ENCODE data around the gene RDM1. TPM values are rescaled to one million over a fixed set of nuclear protein-coding genes. Genes with fewer than 3 reads are reported as not detected.

Gene RDM1
- total RNA-seq, 1 experiment from 2014 or later, result 4.7 TPM

DNA sequence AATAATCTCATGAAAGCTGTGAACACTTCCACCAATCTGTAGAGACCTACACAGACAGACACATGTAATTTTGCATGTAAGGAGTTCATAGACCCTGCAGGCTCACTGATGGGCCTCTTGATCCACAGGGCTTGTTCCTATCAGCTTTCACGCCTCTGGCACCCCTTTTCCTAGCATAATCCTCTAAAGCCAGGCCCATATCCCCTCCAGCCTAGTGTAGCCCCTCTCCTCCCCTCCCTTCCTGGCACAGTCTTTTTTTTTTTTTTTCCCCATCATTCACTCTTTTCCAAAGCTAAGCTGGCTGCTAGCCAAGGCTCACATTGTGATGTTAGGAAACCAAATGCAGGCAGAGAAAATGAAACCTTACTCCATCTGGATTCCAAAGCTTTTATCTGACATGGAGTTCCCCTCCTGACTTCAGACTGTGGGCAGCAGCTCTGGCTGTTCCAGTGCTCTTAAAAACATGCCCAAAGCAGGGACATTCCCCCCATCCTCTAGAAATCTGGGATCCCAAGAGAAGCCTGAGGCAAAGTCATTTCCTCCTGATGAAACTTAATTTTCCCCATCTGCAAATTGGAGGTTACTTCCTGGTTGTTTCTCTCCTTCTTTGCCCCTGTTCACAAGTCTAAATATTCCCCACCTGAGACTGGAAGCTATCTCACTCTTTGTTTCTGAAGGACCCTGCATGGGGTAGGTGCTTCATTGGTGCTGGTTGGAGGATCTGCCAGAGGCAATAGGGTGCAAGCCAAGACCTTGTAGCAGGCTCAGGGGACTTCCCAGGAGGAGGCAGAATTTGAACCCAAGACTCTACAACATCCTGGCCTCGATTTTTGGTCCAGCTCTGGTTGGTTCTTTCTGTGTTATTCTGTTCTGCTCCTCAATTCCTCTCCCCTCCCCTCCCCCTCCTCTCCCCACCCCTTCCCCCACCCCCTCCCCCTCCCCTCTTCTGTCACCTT lies 40.5 kb downstream of the RDM1 start:
- DNase-seq (ENCODE audit: low spot score), result no peak
- Mint-ChIP-seq H3K4me3 (no peak overlapping the region), H3K4me1 (peaks cover 22% of the 10 kb centered on the region), H3K27me3 (ENCODE audit: low read depth) (no peaks in the 10 kb centered on the region), H3K36me3 (no peaks in the 10 kb centered on the region), H3K27ac (no peak overlapping the region), H3K9me3 (no peaks in the 10 kb centered on the region)
- POLR2A ChIA-PET, result no interaction called here
- no peak for ATAC-seq
- no peak for TF ChIP-seq GRHL2 (CRISPR knock-in tag; IDR thresholded peaks at IDR 0.05; ENCODE audit: insufficient replicate concordance, severe bottlenecking)
- TF ChIP-seq, protein P1, sequence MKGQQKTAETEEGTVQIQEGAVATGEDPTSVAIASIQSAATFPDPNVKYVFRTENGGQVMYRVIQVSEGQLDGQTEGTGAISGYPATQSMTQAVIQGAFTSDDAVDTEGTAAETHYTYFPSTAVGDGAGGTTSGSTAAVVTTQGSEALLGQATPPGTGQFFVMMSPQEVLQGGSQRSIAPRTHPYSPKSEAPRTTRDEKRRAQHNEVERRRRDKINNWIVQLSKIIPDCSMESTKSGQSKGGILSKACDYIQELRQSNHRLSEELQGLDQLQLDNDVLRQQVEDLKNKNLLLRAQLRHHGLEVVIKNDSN (CRISPR knock-in tag; IDR thresholded peaks at IDR 0.05), result no peak
- TF ChIP-seq TEAD4 (CRISPR knock-in tag; IDR thresholded peaks at IDR 0.05), result no peak
- no peak for TF ChIP-seq MXD4 (CRISPR knock-in tag; IDR thresholded peaks at IDR 0.05; ENCODE audit: borderline replicate concordance)
- TF ChIP-seq ZNF416 (CRISPR knock-in tag; IDR thresholded peaks at IDR 0.05), result no peak
- no peak for TF ChIP-seq EMX1 (CRISPR knock-in tag; IDR thresholded peaks at IDR 0.05)
- CTCF ChIA-PET, result interaction anchor here (0.9 to 1.9 kb wide), 2 partner anchors 19 to 126 kb away, joined by 3 to 7 read pairs; no protein-coding TSS in a partner anchor

DNA sequence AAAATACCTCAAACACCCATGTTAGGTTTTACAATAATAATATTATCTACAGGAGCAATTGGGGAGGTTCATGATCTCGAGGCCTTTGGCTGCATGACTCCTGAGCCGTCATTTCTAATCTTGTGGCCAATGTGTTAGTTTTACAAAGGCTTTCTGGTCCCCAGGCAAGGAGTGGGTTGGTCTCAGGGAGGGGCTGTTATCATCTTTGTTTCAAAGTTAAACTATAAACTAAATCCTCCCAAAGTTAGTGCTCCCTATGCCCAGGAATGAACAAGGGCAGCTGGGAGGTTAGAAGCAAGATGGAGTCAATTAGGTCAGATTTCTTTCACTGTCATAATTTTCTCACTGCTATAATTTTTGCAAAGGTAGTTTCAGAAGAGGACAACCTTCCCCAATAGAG lies 41.3 kb downstream of the RDM1 start:
- DNase-seq (ENCODE audit: low spot score), result no peak
- Mint-ChIP-seq H3K4me1 (peaks cover 22% of the 10 kb centered on the region), H3K36me3 (no peaks in the 10 kb centered on the region), H3K27me3 (ENCODE audit: low read depth) (no peaks in the 10 kb centered on the region), H3K9me3 (no peaks in the 10 kb centered on the region), H3K27ac (no peak overlapping the region), H3K4me3 (no peak overlapping the region)
- TF ChIP-seq, protein P2, sequence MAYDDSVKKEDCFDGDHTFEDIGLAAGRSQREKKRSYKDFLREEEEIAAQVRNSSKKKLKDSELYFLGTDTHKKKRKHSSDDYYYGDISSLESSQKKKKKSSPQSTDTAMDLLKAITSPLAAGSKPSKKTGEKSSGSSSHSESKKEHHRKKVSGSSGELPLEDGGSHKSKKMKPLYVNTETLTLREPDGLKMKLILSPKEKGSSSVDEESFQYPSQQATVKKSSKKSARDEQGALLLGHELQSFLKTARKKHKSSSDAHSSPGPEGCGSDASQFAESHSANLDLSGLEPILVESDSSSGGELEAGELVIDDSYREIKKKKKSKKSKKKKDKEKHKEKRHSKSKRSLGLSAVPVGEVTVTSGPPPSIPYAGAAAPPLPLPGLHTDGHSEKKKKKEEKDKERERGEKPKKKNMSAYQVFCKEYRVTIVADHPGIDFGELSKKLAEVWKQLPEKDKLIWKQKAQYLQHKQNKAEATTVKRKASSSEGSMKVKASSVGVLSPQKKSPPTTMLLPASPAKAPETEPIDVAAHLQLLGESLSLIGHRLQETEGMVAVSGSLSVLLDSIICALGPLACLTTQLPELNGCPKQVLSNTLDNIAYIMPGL (CRISPR knock-in tag; IDR thresholded peaks at IDR 0.05), result no peak
- TF ChIP-seq GRHL2 (CRISPR knock-in tag; IDR thresholded peaks at IDR 0.05; ENCODE audit: insufficient replicate concordance, severe bottlenecking) (no peak), NR1H2 (CRISPR knock-in tag; IDR thresholded peaks at IDR 0.05) (no peak), NR2C2 (CRISPR knock-in tag; IDR thresholded peaks at IDR 0.05) (no peak), EMX1 (CRISPR knock-in tag; IDR thresholded peaks at IDR 0.05) (no peak)
- TF ChIP-seq, protein P3, sequence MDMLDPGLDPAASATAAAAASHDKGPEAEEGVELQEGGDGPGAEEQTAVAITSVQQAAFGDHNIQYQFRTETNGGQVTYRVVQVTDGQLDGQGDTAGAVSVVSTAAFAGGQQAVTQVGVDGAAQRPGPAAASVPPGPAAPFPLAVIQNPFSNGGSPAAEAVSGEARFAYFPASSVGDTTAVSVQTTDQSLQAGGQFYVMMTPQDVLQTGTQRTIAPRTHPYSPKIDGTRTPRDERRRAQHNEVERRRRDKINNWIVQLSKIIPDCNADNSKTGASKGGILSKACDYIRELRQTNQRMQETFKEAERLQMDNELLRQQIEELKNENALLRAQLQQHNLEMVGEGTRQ (CRISPR knock-in tag; IDR thresholded peaks at IDR 0.05), result no peak
- TF ChIP-seq, protein P4, sequence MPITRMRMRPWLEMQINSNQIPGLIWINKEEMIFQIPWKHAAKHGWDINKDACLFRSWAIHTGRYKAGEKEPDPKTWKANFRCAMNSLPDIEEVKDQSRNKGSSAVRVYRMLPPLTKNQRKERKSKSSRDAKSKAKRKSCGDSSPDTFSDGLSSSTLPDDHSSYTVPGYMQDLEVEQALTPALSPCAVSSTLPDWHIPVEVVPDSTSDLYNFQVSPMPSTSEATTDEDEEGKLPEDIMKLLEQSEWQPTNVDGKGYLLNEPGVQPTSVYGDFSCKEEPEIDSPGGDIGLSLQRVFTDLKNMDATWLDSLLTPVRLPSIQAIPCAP (CRISPR knock-in tag; IDR thresholded peaks at IDR 0.05), result no peak
- CTCF ChIA-PET, result interaction anchor here (1.9 kb wide), 1 partner anchor 18 kb away, joined by 7 read pairs; no protein-coding TSS in a partner anchor
- POLR2A ChIA-PET, result no interaction called here
- ATAC-seq, result no peak

DNA sequence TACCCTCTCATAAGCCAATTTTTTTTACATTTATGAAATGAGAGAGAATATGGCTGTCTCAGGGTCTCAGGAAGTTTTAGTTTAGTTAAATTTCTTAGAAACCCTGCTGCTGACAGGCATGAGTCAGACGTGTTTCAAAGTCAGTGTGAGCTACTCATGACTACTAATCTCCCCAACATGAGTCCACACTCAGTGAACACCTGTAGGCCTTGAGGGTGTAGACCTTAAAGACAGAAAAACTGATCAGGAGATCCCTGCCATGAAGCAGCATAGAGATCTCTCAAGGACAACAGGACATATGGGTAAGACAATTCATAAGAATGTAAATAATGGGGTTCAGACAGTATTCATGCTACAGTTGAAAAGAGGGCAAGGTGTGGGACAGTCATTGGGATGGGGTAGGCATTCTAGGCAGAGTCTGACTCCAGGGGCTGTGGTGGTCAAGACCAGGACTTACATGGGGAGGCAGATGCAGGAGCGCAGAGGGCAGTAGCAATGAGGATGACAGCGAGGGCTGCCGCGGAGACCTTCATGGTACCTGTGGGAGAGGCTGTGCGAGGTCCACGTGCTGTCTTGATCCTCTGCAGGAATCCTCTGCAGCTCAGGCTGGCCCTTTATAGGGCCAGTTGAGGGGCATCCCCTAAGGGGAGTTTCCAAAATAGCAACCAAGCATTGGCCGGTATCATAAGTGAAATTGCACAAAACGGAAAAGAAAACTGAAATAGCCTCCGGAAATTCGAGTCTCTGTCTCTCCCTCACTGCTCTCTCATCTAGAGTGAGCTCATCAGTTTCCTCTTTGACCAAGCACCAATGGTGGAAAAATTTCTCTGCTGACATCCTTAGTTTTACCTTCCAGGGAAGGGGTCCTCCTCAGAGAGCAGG lies 50.6 kb downstream of the RDM1 start, which contains the start of gene CCL5:
Gene CCL5 (minus strand): TSS at position 588 of the 882 bp plus-strand sequence.
- DNase-seq (ENCODE audit: low spot score) (no peak), ATAC-seq (no peak)
- H3K36me3 Mint-ChIP-seq, result no peaks in the 10 kb centered on the region
- CTCF ChIA-PET, result no interaction called here
- peaks cover 9% of the 10 kb centered on the region for H3K4me1 Mint-ChIP-seq
- no peak within 1 kb of the TSS for H3K4me3 Mint-ChIP-seq
- H3K27me3 Mint-ChIP-seq (ENCODE audit: low read depth), result no peaks in the 10 kb centered on the region
- POLR2A ChIA-PET, result interaction anchor here (0.7 kb wide), 2 partner anchors 98 to 125 kb away, joined by 4 to 7 read pairs; no protein-coding TSS in a partner anchor
- H3K9me3 Mint-ChIP-seq, result no peaks in the 10 kb centered on the region
- no peak within 1 kb of the TSS for H3K27ac Mint-ChIP-seq
- no peak for TF ChIP-seq ZNF138 (CRISPR knock-in tag; conservative IDR thresholded peaks at IDR 0.05)
- no peak for TF ChIP-seq ZBTB21 (CRISPR knock-in tag; IDR thresholded peaks at IDR 0.05; ENCODE audit: borderline replicate concordance)
- no peak for TF ChIP-seq MYBL2 (CRISPR knock-in tag; IDR thresholded peaks at IDR 0.05)
- TF ChIP-seq, protein P5, sequence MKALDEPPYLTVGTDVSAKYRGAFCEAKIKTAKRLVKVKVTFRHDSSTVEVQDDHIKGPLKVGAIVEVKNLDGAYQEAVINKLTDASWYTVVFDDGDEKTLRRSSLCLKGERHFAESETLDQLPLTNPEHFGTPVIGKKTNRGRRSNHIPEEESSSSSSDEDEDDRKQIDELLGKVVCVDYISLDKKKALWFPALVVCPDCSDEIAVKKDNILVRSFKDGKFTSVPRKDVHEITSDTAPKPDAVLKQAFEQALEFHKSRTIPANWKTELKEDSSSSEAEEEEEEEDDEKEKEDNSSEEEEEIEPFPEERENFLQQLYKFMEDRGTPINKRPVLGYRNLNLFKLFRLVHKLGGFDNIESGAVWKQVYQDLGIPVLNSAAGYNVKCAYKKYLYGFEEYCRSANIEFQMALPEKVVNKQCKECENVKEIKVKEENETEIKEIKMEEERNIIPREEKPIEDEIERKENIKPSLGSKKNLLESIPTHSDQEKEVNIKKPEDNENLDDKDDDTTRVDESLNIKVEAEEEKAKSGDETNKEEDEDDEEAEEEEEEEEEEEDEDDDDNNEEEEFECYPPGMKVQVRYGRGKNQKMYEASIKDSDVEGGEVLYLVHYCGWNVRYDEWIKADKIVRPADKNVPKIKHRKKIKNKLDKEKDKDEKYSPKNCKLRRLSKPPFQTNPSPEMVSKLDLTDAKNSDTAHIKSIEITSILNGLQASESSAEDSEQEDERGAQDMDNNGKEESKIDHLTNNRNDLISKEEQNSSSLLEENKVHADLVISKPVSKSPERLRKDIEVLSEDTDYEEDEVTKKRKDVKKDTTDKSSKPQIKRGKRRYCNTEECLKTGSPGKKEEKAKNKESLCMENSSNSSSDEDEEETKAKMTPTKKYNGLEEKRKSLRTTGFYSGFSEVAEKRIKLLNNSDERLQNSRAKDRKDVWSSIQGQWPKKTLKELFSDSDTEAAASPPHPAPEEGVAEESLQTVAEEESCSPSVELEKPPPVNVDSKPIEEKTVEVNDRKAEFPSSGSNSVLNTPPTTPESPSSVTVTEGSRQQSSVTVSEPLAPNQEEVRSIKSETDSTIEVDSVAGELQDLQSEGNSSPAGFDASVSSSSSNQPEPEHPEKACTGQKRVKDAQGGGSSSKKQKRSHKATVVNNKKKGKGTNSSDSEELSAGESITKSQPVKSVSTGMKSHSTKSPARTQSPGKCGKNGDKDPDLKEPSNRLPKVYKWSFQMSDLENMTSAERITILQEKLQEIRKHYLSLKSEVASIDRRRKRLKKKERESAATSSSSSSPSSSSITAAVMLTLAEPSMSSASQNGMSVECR (CRISPR knock-in tag; IDR thresholded peaks at IDR 0.05; ENCODE audit: borderline replicate concordance), result no peak
- no peak for TF ChIP-seq PRRX2 (CRISPR knock-in tag; IDR thresholded peaks at IDR 0.05)
- no peak for TF ChIP-seq FOXP1 (CRISPR knock-in tag; IDR thresholded peaks at IDR 0.05; ENCODE audit: borderline replicate concordance)
- no peak for TF ChIP-seq ZNF219 (CRISPR knock-in tag; IDR thresholded peaks at IDR 0.05; ENCODE audit: borderline replicate concordance)
